Measurements from ENCODE around the gene RPS21. TPM values are rescaled to one million over a fixed set of nuclear protein-coding genes. Genes with fewer than 3 reads are reported as not detected.

The RPS21 gene
- total RNA-seq, 4 donors from 2014 or later: 585 to 2,728 (median 1,375) TPM

DNA sequence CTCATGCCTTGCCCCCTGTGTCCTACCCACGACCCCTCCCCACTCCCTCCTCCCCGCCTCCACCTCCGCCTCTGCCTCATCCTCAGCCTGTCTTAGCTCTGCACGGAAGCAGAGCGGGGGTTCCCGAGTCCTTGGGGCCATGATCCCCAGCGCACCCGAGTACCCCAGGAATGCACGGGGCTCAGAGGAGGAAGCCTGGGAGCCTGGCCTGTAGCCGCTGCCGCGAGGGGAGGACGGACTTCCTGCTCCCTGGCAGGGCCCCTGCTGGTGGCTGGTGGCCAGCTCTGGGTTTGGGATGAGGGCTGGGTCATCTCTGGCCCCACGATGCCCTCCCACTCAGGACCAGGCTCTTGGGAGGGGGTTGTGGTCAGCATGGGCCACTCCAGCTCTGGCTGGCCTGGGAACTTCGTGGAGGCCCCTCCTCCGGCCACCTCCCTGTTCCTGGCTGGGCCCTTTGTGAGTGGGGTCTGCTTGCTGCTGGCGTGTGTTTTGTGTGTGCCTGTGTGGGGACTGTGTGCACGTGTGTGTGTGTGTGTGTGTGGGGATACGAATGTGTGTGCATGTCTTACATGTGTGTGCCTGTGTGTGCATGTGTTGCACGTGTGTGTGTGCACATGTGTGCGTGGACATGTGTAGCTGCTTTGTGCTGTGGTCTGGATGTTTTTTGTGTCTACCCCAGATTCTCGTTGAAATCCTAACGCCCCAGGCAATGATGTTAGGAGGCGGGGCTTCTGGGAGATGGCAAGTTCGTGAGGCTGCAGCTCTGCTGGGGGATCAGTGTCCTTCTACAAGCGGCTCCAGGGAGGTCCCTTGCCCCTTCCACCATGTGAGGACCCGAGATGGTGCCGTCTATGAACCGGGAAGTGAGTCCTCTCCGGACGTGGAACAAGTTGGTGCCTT is 41.7 kb downstream of the RPS21 start:
- in situ Hi-C loops (cut with MboI; ENCODE audit: low pct_ligation_motif_present in 1 of 4, low pct_unique_long_range_greater_than_20kb in 1 of 4, low sequenced_read_pairs in 3 of 4) (no loop called here), intact Hi-C loops (cut with DNase I; ENCODE audit: low total_unique reads) (loop anchor here (5.0 kb wide), 1 partner anchor 464 kb away; no protein-coding TSS in a partner anchor)
- no peak overlapping the region for H3K4me3 ChIP-seq
- TF ChIP-seq EP300 (IDR thresholded peaks at IDR 0.05; ENCODE audit: low read depth): no peak
- TF ChIP-seq, protein P1, sequence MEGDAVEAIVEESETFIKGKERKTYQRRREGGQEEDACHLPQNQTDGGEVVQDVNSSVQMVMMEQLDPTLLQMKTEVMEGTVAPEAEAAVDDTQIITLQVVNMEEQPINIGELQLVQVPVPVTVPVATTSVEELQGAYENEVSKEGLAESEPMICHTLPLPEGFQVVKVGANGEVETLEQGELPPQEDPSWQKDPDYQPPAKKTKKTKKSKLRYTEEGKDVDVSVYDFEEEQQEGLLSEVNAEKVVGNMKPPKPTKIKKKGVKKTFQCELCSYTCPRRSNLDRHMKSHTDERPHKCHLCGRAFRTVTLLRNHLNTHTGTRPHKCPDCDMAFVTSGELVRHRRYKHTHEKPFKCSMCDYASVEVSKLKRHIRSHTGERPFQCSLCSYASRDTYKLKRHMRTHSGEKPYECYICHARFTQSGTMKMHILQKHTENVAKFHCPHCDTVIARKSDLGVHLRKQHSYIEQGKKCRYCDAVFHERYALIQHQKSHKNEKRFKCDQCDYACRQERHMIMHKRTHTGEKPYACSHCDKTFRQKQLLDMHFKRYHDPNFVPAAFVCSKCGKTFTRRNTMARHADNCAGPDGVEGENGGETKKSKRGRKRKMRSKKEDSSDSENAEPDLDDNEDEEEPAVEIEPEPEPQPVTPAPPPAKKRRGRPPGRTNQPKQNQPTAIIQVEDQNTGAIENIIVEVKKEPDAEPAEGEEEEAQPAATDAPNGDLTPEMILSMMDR (IDR thresholded peaks at IDR 0.05): no peak
- no peak for TF ChIP-seq POLR2AphosphoS5 (IDR thresholded peaks at IDR 0.05)
- TF ChIP-seq POLR2A (IDR thresholded peaks at IDR 0.05): no peak
- H3K27ac ChIP-seq: peak overlapping the region in 1 of 4 donors; percentile 86
- no peaks in the 10 kb centered on the region for H3K9me3 ChIP-seq
- peaks cover 5 to 37% (median 22%) of the 10 kb centered on the region in 4 donors for H3K4me1 ChIP-seq
- WGBS, 2 donors (ENCODE audit: low coverage in 1 of 2): 47 to 67% methylated on average over 7 to 31 of the region's 31 CpGs
- DNase-seq: no peak
- H3K36me3 ChIP-seq: no peaks in the 10 kb centered on the region
- H3K27me3 ChIP-seq: no peaks in the 10 kb centered on the region

DNA sequence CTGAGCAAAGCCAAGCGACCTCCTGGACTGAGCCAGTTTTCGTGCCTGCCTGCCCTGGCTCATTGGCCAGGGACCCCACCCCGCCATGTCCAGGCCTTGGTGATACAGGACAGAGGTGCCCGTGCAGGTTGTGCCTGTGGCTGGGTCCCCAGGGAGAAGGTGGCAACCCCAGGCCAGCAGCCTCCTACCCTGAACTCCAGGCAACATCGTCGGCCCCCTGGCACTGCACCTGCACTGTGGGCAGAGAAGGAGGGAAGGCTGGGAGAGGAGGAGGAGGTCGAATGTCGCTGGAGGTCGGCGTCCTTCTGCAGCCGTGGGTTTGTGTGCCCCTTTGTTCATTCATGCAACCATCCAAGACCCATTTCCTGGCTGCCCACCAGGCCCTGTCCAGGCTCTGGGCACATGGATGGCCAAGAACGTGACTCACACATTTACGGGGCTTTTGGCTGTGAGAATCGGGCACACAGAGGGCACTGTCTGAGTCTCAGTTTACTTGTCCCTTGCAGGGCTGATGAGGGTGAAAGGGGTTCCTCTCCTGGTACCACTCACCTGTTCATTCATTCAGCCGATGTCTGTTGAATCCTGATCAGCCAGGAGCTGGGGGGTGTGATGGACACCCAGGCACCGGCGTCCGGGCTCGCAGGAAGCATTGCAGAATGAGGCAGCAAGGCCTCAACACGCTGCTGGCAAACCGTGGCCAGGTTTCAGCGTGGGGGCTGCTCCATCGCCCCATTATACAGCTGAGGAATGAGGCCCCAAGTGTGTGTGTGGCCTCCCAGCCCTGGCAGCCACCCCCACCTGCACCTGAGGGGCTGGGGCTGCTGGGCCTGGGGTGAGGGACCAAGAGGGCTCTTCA is 42.8 kb downstream of the RPS21 start:
- WGBS, 2 donors (ENCODE audit: low coverage in 1 of 2): 77% methylated on average over 14 of the region's 23 CpGs; no CpG with 5 or more reads in 1 of the 2 donors
- H3K27me3 ChIP-seq: peaks cover 9% of the 10 kb centered on the region
- no peak overlapping the region for H3K4me3 ChIP-seq
- no peak for TF ChIP-seq POLR2A (IDR thresholded peaks at IDR 0.05)
- TF ChIP-seq EP300 (IDR thresholded peaks at IDR 0.05; ENCODE audit: low read depth): no peak
- TF ChIP-seq, protein P1 (IDR thresholded peaks at IDR 0.05): no peak
- TF ChIP-seq POLR2AphosphoS5 (IDR thresholded peaks at IDR 0.05): no peak
- H3K27ac ChIP-seq: no peak overlapping the region
- H3K4me1 ChIP-seq: peaks cover 9 to 47% (median 26%) of the 10 kb centered on the region in 4 donors
- in situ Hi-C loops (cut with MboI; ENCODE audit: low pct_ligation_motif_present in 1 of 4, low pct_unique_long_range_greater_than_20kb in 1 of 4, low sequenced_read_pairs in 3 of 4) (no loop called here), intact Hi-C loops (cut with DNase I; ENCODE audit: low total_unique reads) (loop anchor here (5.0 kb wide), 1 partner anchor 463 kb away; no protein-coding TSS in a partner anchor)
- no peak for DNase-seq
- no peaks in the 10 kb centered on the region for H3K9me3 ChIP-seq
- no peaks in the 10 kb centered on the region for H3K36me3 ChIP-seq

DNA sequence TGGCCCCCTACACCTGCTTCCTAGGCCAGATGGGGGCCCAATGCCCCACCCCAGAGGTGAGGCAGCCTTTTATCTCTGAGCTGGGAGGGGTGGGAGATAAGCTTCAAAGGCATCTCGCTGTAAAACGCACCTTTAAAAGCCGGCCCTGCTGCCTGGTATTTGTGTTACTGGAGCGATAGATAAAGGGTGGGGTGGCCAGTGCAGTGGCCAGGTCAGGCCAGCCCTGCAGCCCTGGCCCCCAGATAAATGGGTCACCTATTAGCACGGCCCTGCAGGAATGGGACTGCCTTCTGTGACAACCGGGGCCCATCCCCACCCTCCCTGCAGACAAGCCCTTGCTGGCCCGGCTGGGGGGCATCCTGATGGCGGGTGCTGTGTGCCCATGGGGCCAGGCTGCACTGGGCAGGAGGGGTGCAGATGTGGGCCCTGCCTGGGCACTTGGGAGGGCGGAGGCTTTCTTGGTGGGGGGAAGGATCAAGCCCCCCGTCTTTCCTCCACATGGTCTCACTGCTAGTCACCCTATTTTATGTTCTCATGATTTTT is 43.5 kb downstream of the RPS21 start:
- in situ Hi-C loops (cut with MboI; ENCODE audit: low pct_ligation_motif_present in 1 of 4, low pct_unique_long_range_greater_than_20kb in 1 of 4, low sequenced_read_pairs in 3 of 4): no loop called here
- Histone ChIP-seq H3K4me1 (peaks cover 9 to 47% (median 26%) of the 10 kb centered on the region in 4 donors), H3K9me3 (no peaks in the 10 kb centered on the region), H3K27me3 (peaks cover 12% of the 10 kb centered on the region), H3K36me3 (no peaks in the 10 kb centered on the region), H3K4me3 (no peak overlapping the region), H3K27ac (no peak overlapping the region)
- intact Hi-C loops (cut with DNase I; ENCODE audit: low total_unique reads): no loop called here
- no peak for DNase-seq
- 49% methylated on average over 10 of the region's 10 CpGs; no CpG with 5 or more reads in 1 of the 2 donors for WGBS, 2 donors (ENCODE audit: low coverage in 1 of 2)
- no peak for TF ChIP-seq POLR2AphosphoS5 (IDR thresholded peaks at IDR 0.05)
- TF ChIP-seq POLR2A (IDR thresholded peaks at IDR 0.05): no peak
- TF ChIP-seq EP300 (IDR thresholded peaks at IDR 0.05; ENCODE audit: low read depth): no peak
- TF ChIP-seq, protein P1 (IDR thresholded peaks at IDR 0.05): no peak

Measured in transverse colon (tissue), 4 donors.